H1 (cell line): ENCODE data around the gene PML. TPM values are rescaled to one million over a fixed set of nuclear protein-coding genes. Genes with fewer than 3 reads are reported as not detected.
"Not testable (repeated sequence)": the region's sequence is repeated elsewhere in the genome, so short reads cannot be mapped to it uniquely, and the experiment has no call there.

ENCODE experiments used
- CTCF ChIA-PET: fragments of 300-600 bp; sonication (Branson Sonifier 250); formaldehyde crosslinking; loops from one replicate; lab custom pipeline; 2021; ENCODE audit not compliant: partially characterized antibody; lab: Charles Lee
- POLR2A ChIA-PET: fragments of 300-600 bp; sonication (Branson Sonifier 250); formaldehyde crosslinking; loops from one replicate; lab custom pipeline; 2021; ENCODE audit warnings: inconsistent platforms; ENCODE audit not compliant: partially characterized antibody; lab: Charles Lee
- DNase-seq, 2 experiments: peaks; one replicate each; pipeline versions ENCODE4 v3.0.0 to v3.0.0-alpha.2; 2010 to 2022; ENCODE audit warnings: low spot score in 2 of 2, low read depth in 1 of 2, mixed read lengths in 1 of 2
- FAIRE-seq: peaks from 2 replicates; lab custom pipeline; 2011; peaks lifted over from hg19 to GRCh38; lab: Jason Lieb, UNC
- H2AFZ ChIP-seq: 2 replicates; pipeline ENCODE4 v1.8.1; 2012; ENCODE audit warnings: low read length, inconsistent platforms
- H2AK5ac ChIP-seq: 2 replicates; pipeline ENCODE4 v1.6.1; 2013; ENCODE audit warnings: low read depth, low read length
- H2BK120ac ChIP-seq: replicated peaks from 2 replicates; pipeline ENCODE3; 2013; ENCODE audit warnings: low read depth, low read length, inconsistent platforms
- H2BK12ac ChIP-seq: 2 replicates; pipeline ENCODE4 v1.6.1; 2013; ENCODE audit warnings: low read depth, low read length
- H2BK15ac ChIP-seq: 2 replicates; pipeline ENCODE4 v1.6.1; 2013; ENCODE audit warnings: low read length
- H2BK20ac ChIP-seq: 2 replicates; pipeline ENCODE4 v1.6.1; 2013; ENCODE audit warnings: low read length
- H2BK5ac ChIP-seq: 2 replicates; pipeline ENCODE4 v1.6.1; 2013; ENCODE audit warnings: low read depth, low read length
- H3K14ac ChIP-seq: 2 replicates; pipeline ENCODE4 v1.6.1; 2013; ENCODE audit warnings: inconsistent platforms; ENCODE audit not compliant: insufficient read length
- H3K18ac ChIP-seq: 2 replicates; pipeline ENCODE4 v1.6.1; 2013; ENCODE audit warnings: low read length; ENCODE audit errors: extremely low read depth
- H3K23ac ChIP-seq: 2 replicates; pipeline ENCODE4 v1.6.1; 2013; ENCODE audit warnings: inconsistent platforms; ENCODE audit not compliant: insufficient read length
- H3K23me2 ChIP-seq: 2 replicates; pipeline ENCODE4 v1.6.1; 2013; ENCODE audit warnings: low read depth, low read length
- H3K27ac ChIP-seq: 2 replicates; pipeline ENCODE4 v1.6.1; 2011; ENCODE audit warnings: low read depth, low read length, inconsistent platforms
- H3K27me3 ChIP-seq, 4 experiments: replicated peaks in 1 of 4; 1 replicate in 1 of 4; 2 replicates in 3 of 4; pipeline versions ENCODE4 v1.6.1 to v1.8.1; 2011 to 2013; ENCODE audit warnings: low read length in 3 of 4, mild to moderate bottlenecking in 3 of 4, inconsistent platforms in 2 of 4, mixed read lengths in 2 of 4, moderate library complexity in 1 of 4; ENCODE audit not compliant: control insufficient read depth in 3 of 4, insufficient read depth in 3 of 4; ENCODE audit errors: extremely low read depth in 1 of 4
- H3K36me3 ChIP-seq, 4 experiments: 2 replicates each; pipeline versions ENCODE4 v1.6.1 to v1.8.1; 2011 to 2013; ENCODE audit warnings: mild to moderate bottlenecking in 4 of 4, low read length in 3 of 4, moderate library complexity in 2 of 4, control low read depth in 1 of 4, inconsistent platforms in 1 of 4; ENCODE audit not compliant: insufficient read depth in 4 of 4, control insufficient read depth in 2 of 4
- H3K4ac ChIP-seq: replicated peaks from 2 replicates; pipeline ENCODE3; 2013; ENCODE audit warnings: low read length, low read depth, mixed read lengths, inconsistent platforms; ENCODE audit not compliant: insufficient read length
- H3K4me1 ChIP-seq, 4 experiments: replicated peaks in 1 of 4; 1 replicate in 1 of 4; 2 replicates in 3 of 4; pipeline versions ENCODE4 v1.6.1 to v1.8.1; 2011 to 2013; ENCODE audit warnings: low read length in 3 of 4, inconsistent platforms in 2 of 4, mixed read lengths in 1 of 4; ENCODE audit not compliant: insufficient read depth in 4 of 4, control insufficient read depth in 3 of 4
- H3K4me2 ChIP-seq, 2 experiments: 2 replicates each; pipeline versions ENCODE4 v1.6.1 to v1.8.1; 2011 to 2013; ENCODE audit warnings: low read depth in 2 of 2, low read length in 2 of 2, control low read depth in 1 of 2, inconsistent platforms in 1 of 2, mild to moderate bottlenecking in 1 of 2; ENCODE audit not compliant: insufficient read depth in 1 of 2
- H3K4me3 ChIP-seq, 4 experiments: fragments of 200-600, 300-600 bp in 1 of 4; sonication (generic), shearing (Covaris generic), sonication (Bioruptor Twin) in 1 of 4; 2 replicates each; pipeline versions ENCODE4 v1.5.1 to v1.8.1; 2011 to 2016; ENCODE audit warnings: low read length in 4 of 4, low read depth in 3 of 4, control low read depth in 2 of 4, inconsistent platforms in 2 of 4, mild to moderate bottlenecking in 2 of 4, mixed read lengths in 1 of 4, moderate library complexity in 1 of 4; ENCODE audit not compliant: insufficient read depth in 2 of 4; ENCODE audit errors: extremely low read depth in 1 of 4
- H3K56ac ChIP-seq: replicated peaks from 2 replicates; pipeline ENCODE3; 2013; ENCODE audit warnings: low read depth, mild to moderate bottlenecking, mixed read lengths, low read length, inconsistent platforms; ENCODE audit not compliant: insufficient read length
- H3K79me1 ChIP-seq: 2 replicates; pipeline ENCODE4 v1.6.1; 2013; ENCODE audit warnings: low read depth, low read length, control low read depth
- H3K79me2 ChIP-seq, 2 experiments: 2 replicates each; pipeline versions ENCODE4 v1.6.1 to v1.8.1; 2012 to 2013; ENCODE audit warnings: low read length in 2 of 2, mild to moderate bottlenecking in 2 of 2, inconsistent platforms in 1 of 2; ENCODE audit not compliant: insufficient read depth in 2 of 2, control insufficient read depth in 1 of 2
- H3K9ac ChIP-seq, 4 experiments: replicated peaks in 1 of 4; 1 replicate in 1 of 4; 2 replicates in 3 of 4; pipeline versions ENCODE4 v1.6.1 to v1.8.1; 2011 to 2013; ENCODE audit warnings: low read depth in 3 of 4, low read length in 3 of 4, control low read depth in 2 of 4, mild to moderate bottlenecking in 2 of 4, moderate library complexity in 2 of 4, inconsistent platforms in 1 of 4; ENCODE audit errors: extremely low read depth in 1 of 4
- H3K9me3 ChIP-seq, 2 experiments: 2 replicates each; pipeline versions ENCODE4 v1.6.1 to v1.8.1; 2012 to 2013; ENCODE audit warnings: mild to moderate bottlenecking in 2 of 2, moderate library complexity in 2 of 2, control low read depth in 1 of 2, inconsistent platforms in 1 of 2, low read depth in 1 of 2, low read length in 1 of 2, mixed read lengths in 1 of 2; ENCODE audit not compliant: insufficient read depth in 2 of 2
- H4K20me1 ChIP-seq, 2 experiments: replicated peaks in 1 of 2; 2 replicates each; pipeline versions ENCODE3 to v1.8.1; 2011 to 2013; ENCODE audit warnings: inconsistent platforms in 2 of 2, low read length in 2 of 2, mild to moderate bottlenecking in 1 of 2; ENCODE audit not compliant: insufficient read depth in 2 of 2, control insufficient read depth in 1 of 2
- H4K5ac ChIP-seq: 2 replicates; pipeline ENCODE4 v1.6.1; 2013; ENCODE audit warnings: low read length, low read depth, mixed read lengths, inconsistent platforms; ENCODE audit not compliant: insufficient read length
- H4K8ac ChIP-seq: 2 replicates; pipeline ENCODE4 v1.8.0; 2013; ENCODE audit warnings: mild to moderate bottlenecking, moderate library complexity, low read length, inconsistent platforms; ENCODE audit not compliant: insufficient read depth; ENCODE audit errors: extremely low read depth
- H4K91ac ChIP-seq: replicated peaks from 2 replicates; pipeline ENCODE3; 2013; ENCODE audit warnings: low read length, mixed read lengths, inconsistent platforms; ENCODE audit not compliant: insufficient read length
- WGBS, 2 experiments: shearing (Covaris generic) in 1 of 2; methylation state at CpG; one replicate each; pipeline versions ENCODE4 v1.1.6 to v1.1.7; 2013 to 2015; ENCODE audit warnings: low lambda C conversion rate in 2 of 2, mixed read lengths in 2 of 2, inconsistent platforms in 1 of 2, low coverage in 1 of 2, missing lambda C conversion rate in 1 of 2; ENCODE audit not compliant: insufficient replicate concordance in 2 of 2, insufficient coverage in 1 of 2, insufficient read length in 1 of 2; ENCODE audit errors: extremely low coverage in 1 of 2, missing lambda C conversion rate in 1 of 2; 5-methylcytosine and 5-hydroxymethylcytosine counted together
- polyA plus RNA-seq, 7 experiments: library from polyadenylated mRNA; depleted of rRNA in 3 of 7; stranded (reverse) in 5 of 7; unstranded in 2 of 7; fragments of >200 nt in 5 of 7; fragments of 200-250 nt in 2 of 7; gene quantifications; 1 replicate in 5 of 7; 2 replicates in 1 of 7; 4 replicates in 1 of 7; pipeline versions ENCODE4 v1.2.1 to v1.2.3, GENCODE V29; 2011 to 2013; ENCODE audit warnings: missing spikeins in 2 of 7, mixed read lengths in 2 of 7
- total RNA-seq: library from RNA; stranded (reverse); fragmentation: NEBNext Ultra II Directional; extraction: Animal tissue kit (Norgen Biotek cat#: 25700); gene quantifications from 2 replicates; pipeline ENCODE4 v1.2.1, GENCODE V29; 2021

Gene PML
- total and polyA plus RNA-seq, 2 of the 8 experiments (the other 6 are each of a cell fraction or from before 2014, with no cell fraction given): 14.9 to 30.3 TPM

DNA sequence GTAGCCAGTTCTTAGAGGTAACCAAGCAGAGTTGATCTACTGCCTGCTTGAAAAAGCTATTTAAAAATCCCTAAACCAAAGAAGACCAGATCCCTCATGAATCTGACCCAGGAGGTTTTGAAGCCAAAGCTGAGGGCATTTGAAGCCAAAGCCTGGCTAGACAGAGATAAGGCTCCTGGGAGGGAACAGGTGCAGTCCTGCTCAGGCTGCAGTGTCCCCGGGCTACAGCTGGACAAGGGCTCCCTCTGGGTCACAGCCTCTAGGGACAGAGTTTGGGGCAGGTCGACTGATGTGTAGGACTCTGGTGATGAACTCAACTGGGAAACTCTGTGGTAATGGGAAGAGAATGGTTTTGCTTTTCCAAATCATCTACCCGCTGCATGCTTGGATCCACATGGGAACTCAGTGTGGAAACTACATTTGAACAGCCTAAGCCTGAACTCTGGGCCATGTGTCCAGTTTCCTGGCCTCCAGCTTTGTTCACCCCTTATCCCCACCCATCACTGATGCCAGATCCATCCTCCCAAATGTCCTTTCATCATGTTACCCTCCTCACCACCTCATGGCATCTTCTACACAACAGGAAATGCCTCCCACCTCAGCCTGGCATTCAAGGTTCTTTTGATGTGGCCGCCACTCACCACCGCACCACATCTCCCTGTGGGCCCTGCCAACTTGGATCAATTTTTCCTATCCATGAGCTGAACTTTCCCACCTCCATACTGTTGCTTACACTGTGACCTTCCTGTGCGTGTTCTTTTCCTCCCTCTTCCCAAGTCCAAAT is 64.7 kb downstream of the PML start:
- H3K79me1 ChIP-seq, H3K4me3 ChIP-seq, H2BK120ac ChIP-seq, H2AFZ ChIP-seq, FAIRE-seq, H3K4ac ChIP-seq, H3K36me3 ChIP-seq, H3K18ac ChIP-seq, H2BK20ac ChIP-seq, H2BK5ac ChIP-seq, H4K20me1 ChIP-seq, H4K91ac ChIP-seq, H3K14ac ChIP-seq, H3K56ac ChIP-seq, H4K8ac ChIP-seq, POLR2A ChIA-PET, H2BK12ac ChIP-seq, H3K9me3 ChIP-seq, H2AK5ac ChIP-seq, H3K79me2 ChIP-seq, H3K4me2 ChIP-seq, H2BK15ac ChIP-seq, H3K27ac ChIP-seq, H3K4me1 ChIP-seq, H4K5ac ChIP-seq, H3K23ac ChIP-seq, H3K23me2 ChIP-seq, H3K9ac ChIP-seq, H3K27me3 ChIP-seq, DNase-seq: not testable (repeated sequence)
- CTCF ChIA-PET: interaction anchor here (0.7 to 2.6 kb wide), 5 partner anchors 10 to 263 kb away, joined by 3 to 12 read pairs (median 3); no protein-coding TSS in a partner anchor
- 88% methylated on average over 6 of the region's 6 CpGs; no CpG with 5 or more reads in 1 of the 2 experiments for WGBS, 2 experiments
